Measurements from ENCODE around the gene DNAJB6.

DNA sequence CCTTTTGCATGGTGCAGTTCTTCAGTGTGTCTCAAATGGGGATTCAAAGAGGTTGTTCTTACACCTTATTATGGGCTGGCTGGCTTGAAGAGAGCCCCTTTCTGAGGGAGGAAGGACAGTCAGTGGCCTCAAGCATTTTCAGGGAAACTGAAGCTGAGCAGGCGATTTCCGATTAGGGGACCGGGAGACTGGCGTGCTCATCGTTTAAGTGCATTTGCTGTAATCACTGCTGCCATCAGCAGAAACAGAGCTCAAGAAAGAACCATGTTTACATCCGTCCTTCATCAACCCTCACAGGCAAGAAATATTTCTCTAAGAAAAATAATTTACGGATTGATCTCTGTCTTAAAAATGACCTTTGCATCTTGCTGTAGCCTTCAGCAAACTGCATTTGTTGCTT, 32.2 kb downstream of the DNAJB6 start:
- TF ChIP-seq, protein P1, sequence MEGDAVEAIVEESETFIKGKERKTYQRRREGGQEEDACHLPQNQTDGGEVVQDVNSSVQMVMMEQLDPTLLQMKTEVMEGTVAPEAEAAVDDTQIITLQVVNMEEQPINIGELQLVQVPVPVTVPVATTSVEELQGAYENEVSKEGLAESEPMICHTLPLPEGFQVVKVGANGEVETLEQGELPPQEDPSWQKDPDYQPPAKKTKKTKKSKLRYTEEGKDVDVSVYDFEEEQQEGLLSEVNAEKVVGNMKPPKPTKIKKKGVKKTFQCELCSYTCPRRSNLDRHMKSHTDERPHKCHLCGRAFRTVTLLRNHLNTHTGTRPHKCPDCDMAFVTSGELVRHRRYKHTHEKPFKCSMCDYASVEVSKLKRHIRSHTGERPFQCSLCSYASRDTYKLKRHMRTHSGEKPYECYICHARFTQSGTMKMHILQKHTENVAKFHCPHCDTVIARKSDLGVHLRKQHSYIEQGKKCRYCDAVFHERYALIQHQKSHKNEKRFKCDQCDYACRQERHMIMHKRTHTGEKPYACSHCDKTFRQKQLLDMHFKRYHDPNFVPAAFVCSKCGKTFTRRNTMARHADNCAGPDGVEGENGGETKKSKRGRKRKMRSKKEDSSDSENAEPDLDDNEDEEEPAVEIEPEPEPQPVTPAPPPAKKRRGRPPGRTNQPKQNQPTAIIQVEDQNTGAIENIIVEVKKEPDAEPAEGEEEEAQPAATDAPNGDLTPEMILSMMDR (IDR thresholded peaks at IDR 0.05; ENCODE audit: low read depth, low read length): no peak
- TF ChIP-seq, protein P2, sequence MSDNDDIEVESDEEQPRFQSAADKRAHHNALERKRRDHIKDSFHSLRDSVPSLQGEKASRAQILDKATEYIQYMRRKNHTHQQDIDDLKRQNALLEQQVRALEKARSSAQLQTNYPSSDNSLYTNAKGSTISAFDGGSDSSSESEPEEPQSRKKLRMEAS (IDR thresholded peaks at IDR 0.05; ENCODE audit: low read depth, low read length): no peak
- TF ChIP-seq POLR2A (IDR thresholded peaks at IDR 0.05; ENCODE audit: extremely low read depth, insufficient read length): no peak
